Psoas muscle (tissue), 8 donors: ENCODE results near the gene ELL. TPM values are rescaled to one million over a fixed set of nuclear protein-coding genes. Genes with fewer than 3 reads are reported as not detected.

Source experiments
- ATAC-seq, 4 donors: fragments of 200-7000 bp; cut with Tn5 transposase; one replicate each; pipeline ENCODE4 v1.9.1; 2020; ENCODE audit warnings: moderate library complexity in 3 of 4, mild to moderate bottlenecking in 2 of 4
- DNase-seq, 2 donors: peaks; one replicate each; pipeline ENCODE4 v3.0.0-alpha.2; 2020
- H3K27ac ChIP-seq: fragments of 200-600 bp; one replicate; pipeline ENCODE4 v1.8.0; 2022
- H3K27me3 ChIP-seq, 3 donors: fragments of 200-600 bp in 1 of 3; one replicate each; pipeline versions ENCODE4 v1.6.1 to v1.8.0; 2013 to 2022; ENCODE audit warnings: low read length in 2 of 3, mild to moderate bottlenecking in 2 of 3, moderate library complexity in 1 of 3; ENCODE audit not compliant: insufficient read depth in 3 of 3
- H3K36me3 ChIP-seq, 2 donors: fragments of 200-600 bp in 1 of 2; one replicate each; pipeline versions ENCODE4 v1.6.1 to v1.8.0; 2013 to 2022; ENCODE audit warnings: low read depth in 1 of 2, mild to moderate bottlenecking in 1 of 2, moderate library complexity in 1 of 2; ENCODE audit not compliant: insufficient read depth in 1 of 2
- H3K4me1 ChIP-seq: fragments of 200-600 bp; one replicate; pipeline ENCODE4 v1.8.0; 2022
- H3K4me3 ChIP-seq: fragments of 200-600 bp; one replicate; pipeline ENCODE4 v1.8.0; 2022; ENCODE audit warnings: mild to moderate bottlenecking
- H3K9me3 ChIP-seq: fragments of 200-600 bp; one replicate; pipeline ENCODE4 v1.8.0; 2022
- WGBS, 3 donors: extraction: QIAGEN DNeasy Blood & Tissue Kit; methylation state at CpG; one replicate each; pipeline versions ENCODE4 v1.1.6 to v1.1.7; 2013; 5-methylcytosine and 5-hydroxymethylcytosine counted together
- intact Hi-C, 2 donors: fragments of 100-400 bp; cut with DNase I; formaldehyde crosslinking; loops; one replicate each; pipeline versions ENCODE4 v1.11.0 to v1.14.2; 2022
- polyA plus RNA-seq, 3 donors: library from polyadenylated mRNA; stranded (reverse); fragments of 200-250 nt; gene quantifications; one replicate each; pipeline ENCODE4 v1.2.3, GENCODE V29; 2013
- total RNA-seq, 4 donors: library from RNA; stranded (reverse); fragmentation: NEBNext Ultra II Directional in 2 of 4; extraction: Animal tissue kit (Norgen Biotek cat#: 25700) in 2 of 4; gene quantifications; one replicate each; pipeline versions ENCODE4 v1.2.1 to v1.2.4, GENCODE V29; 2021 to 2023
- TF ChIP-seq, protein P1 (sequence below): fragments of 200-600 bp; IDR thresholded peaks from one replicate; pipeline ENCODE4 v1.8.0; 2022; ENCODE audit warnings: antibody characterized with exemption
- donor health status: healthy with polysubstance abuse.
- donor health status: DM: no; HTN: no; CAD: no; lungs with moderate emphysema.
- donor health status: Bipolar disorder and iron deficiency.
- donor health status: healthy.
- donor health status: DM: yes; HTN: yes; CAD: no.
- donor health status: DM: no; HTN: no; CAD: no.
- donor health status: DM: no; HTN: no; CAD: no.
- donor health status: DM: yes; HTN: yes; CAD: no.

Gene ELL
- total and polyA plus RNA-seq, 7 donors: 7.5 to 40.2 (median 17.5) TPM

- Histone ChIP-seq H3K4me1 (peaks cover 18% of the 10 kb centered on the region), H3K4me3 (peak overlapping the region; percentile 68)
Observed at GRCh38 chr19:18438331-18439024, 83.4 kb downstream of the ELL start.

DNA sequence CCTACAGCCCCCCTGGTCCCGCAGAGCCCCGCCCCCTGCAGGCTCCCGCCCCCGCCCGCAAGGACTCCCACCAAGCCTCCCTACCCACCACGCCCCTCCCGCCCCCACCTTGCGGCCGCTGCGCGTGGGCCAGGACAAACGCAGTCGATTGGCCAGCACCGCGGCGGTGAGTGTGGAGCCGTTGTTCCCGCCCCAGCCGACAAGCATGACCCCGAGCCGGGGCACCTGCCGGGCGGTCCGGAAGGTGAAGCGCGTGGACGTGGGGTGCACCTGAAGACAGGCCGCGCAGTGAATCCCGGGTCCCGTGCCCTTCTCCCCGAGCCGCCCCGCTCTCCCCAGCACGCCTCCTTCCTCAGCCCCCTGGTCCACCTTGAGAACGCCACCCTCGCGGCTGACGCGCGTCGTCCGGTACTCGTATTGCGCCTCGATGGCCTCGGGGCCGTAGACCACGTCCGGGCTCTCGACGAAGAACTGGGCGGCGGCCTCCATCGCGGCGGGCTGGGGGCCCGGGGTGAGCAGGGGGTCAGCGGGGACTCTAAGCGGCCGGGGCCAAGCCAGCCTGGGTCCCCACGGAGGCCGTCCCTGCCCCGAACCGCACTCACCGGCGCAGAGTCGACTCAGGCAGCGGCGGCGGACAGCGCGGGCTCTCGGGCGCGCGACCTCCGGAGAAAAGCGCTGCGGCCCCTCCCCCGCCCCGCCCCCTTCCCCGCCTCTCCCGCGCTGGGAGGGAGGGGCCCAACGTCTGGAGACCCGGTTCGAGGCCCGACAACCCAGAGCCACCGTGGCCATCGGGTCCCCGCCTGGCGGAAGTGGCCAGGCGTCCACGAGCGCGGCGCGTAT, 84.2 kb downstream of the ELL start, which contains the start of gene ISYNA1:
ISYNA1 (minus strand) TSS at position 643 of the 840 bp plus-strand sequence; CDS start at position 489, 154 bp downstream.
- ATAC-seq: peak; percentile 19 to 35 (median 21)
- peak within 1 kb of the TSS; percentile 50 for H3K27ac ChIP-seq
- peak; percentile 62 to 76 for DNase-seq
- H3K4me3 ChIP-seq: peak within 1 kb of the TSS; percentile 68
- peaks cover 0 to 3% of the 10 kb centered on the region in 2 donors for H3K36me3 ChIP-seq
- H3K27me3 ChIP-seq: peaks cover 0 to 13% (median 6%) of the 10 kb centered on the region in 3 donors
- intact Hi-C loops: no loop called here
- TF ChIP-seq, protein P1, sequence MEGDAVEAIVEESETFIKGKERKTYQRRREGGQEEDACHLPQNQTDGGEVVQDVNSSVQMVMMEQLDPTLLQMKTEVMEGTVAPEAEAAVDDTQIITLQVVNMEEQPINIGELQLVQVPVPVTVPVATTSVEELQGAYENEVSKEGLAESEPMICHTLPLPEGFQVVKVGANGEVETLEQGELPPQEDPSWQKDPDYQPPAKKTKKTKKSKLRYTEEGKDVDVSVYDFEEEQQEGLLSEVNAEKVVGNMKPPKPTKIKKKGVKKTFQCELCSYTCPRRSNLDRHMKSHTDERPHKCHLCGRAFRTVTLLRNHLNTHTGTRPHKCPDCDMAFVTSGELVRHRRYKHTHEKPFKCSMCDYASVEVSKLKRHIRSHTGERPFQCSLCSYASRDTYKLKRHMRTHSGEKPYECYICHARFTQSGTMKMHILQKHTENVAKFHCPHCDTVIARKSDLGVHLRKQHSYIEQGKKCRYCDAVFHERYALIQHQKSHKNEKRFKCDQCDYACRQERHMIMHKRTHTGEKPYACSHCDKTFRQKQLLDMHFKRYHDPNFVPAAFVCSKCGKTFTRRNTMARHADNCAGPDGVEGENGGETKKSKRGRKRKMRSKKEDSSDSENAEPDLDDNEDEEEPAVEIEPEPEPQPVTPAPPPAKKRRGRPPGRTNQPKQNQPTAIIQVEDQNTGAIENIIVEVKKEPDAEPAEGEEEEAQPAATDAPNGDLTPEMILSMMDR: no peak
- peaks cover 18% of the 10 kb centered on the region for H3K4me1 ChIP-seq
- H3K9me3 ChIP-seq: no peaks in the 10 kb centered on the region
- WGBS, 3 donors: 0 to 1% (median 1%) methylated on average over 55 to 99 of the region's 99 CpGs

More at GRCh38 chr19:18438331-18439024, 83.4 kb downstream of the ELL start:
- Histone ChIP-seq H3K36me3 (peaks cover 0 to 11% of the 10 kb centered on the region in 2 donors), H3K27me3 (peaks cover 0 to 8% (median 6%) of the 10 kb centered on the region in 3 donors), H3K27ac (peak overlapping the region; percentile 50), H3K9me3 (no peaks in the 10 kb centered on the region)
- 18 to 24% (median 22%) methylated on average over 20 to 24 of the region's 24 CpGs for WGBS, 3 donors
- peak in 1 of 2 donors; percentile 67 for DNase-seq
- peak; percentile 9 to 25 (median 12) for ATAC-seq
- TF ChIP-seq, protein P1: no peak
- intact Hi-C loops: no loop called here

GRCh38 chr19:18436671-18437490, 85.0 kb downstream of the ELL start:
- Histone ChIP-seq H3K9me3 (no peaks in the 10 kb centered on the region), H3K27me3 (peaks cover 0 to 13% (median 6%) of the 10 kb centered on the region in 3 donors), H3K27ac (peak overlapping the region; percentile 9), H3K36me3 (no peaks in the 10 kb centered on the region), H3K4me3 (peak overlapping the region; percentile 68), H3K4me1 (peaks cover 18% of the 10 kb centered on the region)
- WGBS, 3 donors: 24 to 34% (median 31%) methylated on average over 53 to 67 of the region's 67 CpGs
- TF ChIP-seq, protein P1: no peak
- DNase-seq: peak; percentile 74 to 83
- intact Hi-C loops: no loop called here
- ATAC-seq: peak; percentile 8 to 21 (median 10)

GRCh38 chr19:18435842-18436670, 85.8 kb downstream of the ELL start:
- ATAC-seq (no peak), DNase-seq (peak in 1 of 2 donors; percentile 56)
- no peak overlapping the region for H3K4me3 ChIP-seq
- WGBS, 3 donors: 84 to 87% (median 85%) methylated on average over 46 of the region's 46 CpGs
- peaks cover 18% of the 10 kb centered on the region for H3K4me1 ChIP-seq
- H3K27me3 ChIP-seq: peaks cover 0 to 13% (median 6%) of the 10 kb centered on the region in 3 donors
- no peaks in the 10 kb centered on the region for H3K36me3 ChIP-seq
- no peak overlapping the region for H3K27ac ChIP-seq
- intact Hi-C loops: no loop called here
- H3K9me3 ChIP-seq: no peaks in the 10 kb centered on the region
- TF ChIP-seq, protein P1: no peak
